PFSK-1 (cell line): Measurements from ENCODE around the gene MYEOV.

Experiments used
- FOXP2 ChIP-seq: optimal IDR thresholded peaks from 2 replicates; pipeline ENCODE3; 2011; ENCODE audit warnings: borderline replicate concordance, control low read depth, inconsistent platforms; ENCODE audit not compliant: insufficient read depth; ENCODE audit errors: extremely low read length, extremely low read depth
- POLR2AphosphoS5 ChIP-seq: IDR thresholded peaks from 2 replicates; pipeline ENCODE4 v1.6.1; 2012; ENCODE audit warnings: low read depth, mild to moderate bottlenecking, control low read depth, low read length, moderate library complexity
- REST ChIP-seq, 2 experiments: IDR thresholded peaks; 2 replicates each; pipeline versions ENCODE4 v1.6.1 to v1.8.0; 2011 to 2012; ENCODE audit warnings: low read depth in 2 of 2, low read length in 2 of 2, control low read depth in 1 of 2, inconsistent platforms in 1 of 2, mild to moderate bottlenecking in 1 of 2, moderate library complexity in 1 of 2; ENCODE audit not compliant: insufficient read depth in 1 of 2
- TAF1 ChIP-seq: IDR thresholded peaks from 2 replicates; pipeline ENCODE4 v1.6.1; 2012; ENCODE audit warnings: low read length, control low read depth, borderline replicate concordance; ENCODE audit not compliant: insufficient read depth

GRCh38 chr11:69260622-69261021, 33.3 kb upstream of the MYEOV start:
- TF ChIP-seq REST (IDR thresholded peaks at IDR 0.05; ENCODE audit: insufficient read depth in 1 of 2, low read depth in 2 of 2, low read length in 2 of 2) (no peak), POLR2AphosphoS5 (no peak), TAF1 (no peak), FOXP2 (no peak)
